IgD-negative memory B cell (primary cell): ENCODE results near the gene TNNC1. TPM values are rescaled to one million over a fixed set of nuclear protein-coding genes. Genes with fewer than 3 reads are reported as not detected.

Experiments
- H3K27ac Mint-ChIP-seq, 3 donors: one replicate each; pipeline ENCODE4 v1.8.0; 2020 to 2022; ENCODE audit warnings: mild to moderate bottlenecking in 3 of 3, mixed read lengths in 3 of 3, moderate library complexity in 1 of 3
- H3K27me3 Mint-ChIP-seq: one replicate; pipeline ENCODE4 v1.8.0; 2021; ENCODE audit warnings: mixed read lengths
- H3K36me3 Mint-ChIP-seq: one replicate; pipeline ENCODE4 v1.8.0; 2020; ENCODE audit warnings: mild to moderate bottlenecking, mixed read lengths
- H3K4me1 Mint-ChIP-seq, 3 donors: one replicate each; pipeline ENCODE4 v1.8.0; 2020 to 2022; ENCODE audit warnings: mixed read lengths in 3 of 3, mild to moderate bottlenecking in 1 of 3
- H3K4me3 Mint-ChIP-seq, 4 donors: one replicate each; pipeline ENCODE4 v1.8.0; 2020 to 2022; ENCODE audit warnings: mild to moderate bottlenecking in 4 of 4, mixed read lengths in 4 of 4, moderate library complexity in 3 of 4
- H3K9me3 Mint-ChIP-seq, 3 donors: one replicate each; pipeline ENCODE4 v1.8.0; 2020 to 2021; ENCODE audit warnings: mixed read lengths in 3 of 3, mild to moderate bottlenecking in 1 of 3
- polyA plus RNA-seq: library from polyadenylated mRNA; unstranded; fragments of 300-500 nt; fragmentation: Illumina TruSeq; gene quantifications from one replicate; pipeline ENCODE4 v1.2.3, GENCODE V29; 2021

TNNC1 gene
- polyA plus RNA-seq, 1 donor from 2014 or later = not detected

- Mint-ChIP-seq H3K4me3 (peak within 1 kb of the TSS; percentile 88 to 98 (median 96)), H3K36me3 (no peaks in the 10 kb centered on the region), H3K4me1 (peaks cover 20 to 31% (median 26%) of the 10 kb centered on the region in 3 donors), H3K9me3 (no peaks in the 10 kb centered on the region), H3K27me3 (peaks cover 2% of the 10 kb centered on the region), H3K27ac (peak within 1 kb of the TSS; percentile 95 to 99 (median 96))
Observed at GRCh38 chr3:52455283-52456168, 1.7 kb upstream of the TNNC1 start, which contains the start of gene NISCH. TSS of gene NISCH (plus strand) at chr3:52455604. CDS start at chr3:52455642, 38 bp downstream.

GRCh38 chr3:52454938-52455282, 1.1 kb upstream of the TNNC1 start:
- Mint-ChIP-seq H3K36me3 (no peaks in the 10 kb centered on the region), H3K9me3 (no peaks in the 10 kb centered on the region), H3K27me3 (peaks cover 2% of the 10 kb centered on the region), H3K27ac (peak overlapping the region; percentile 95 to 99 (median 96)), H3K4me1 (peaks cover 20 to 31% (median 25%) of the 10 kb centered on the region in 3 donors), H3K4me3 (peak overlapping the region; percentile 88 to 98 (median 96))

- Mint-ChIP-seq H3K9me3 (no peaks in the 10 kb centered on the region), H3K27me3 (peaks cover 2% of the 10 kb centered on the region), H3K4me3 (peak overlapping the region; percentile 88 to 98 (median 96)), H3K36me3 (no peaks in the 10 kb centered on the region), H3K27ac (peak overlapping the region; percentile 95 to 99 (median 96)), H3K4me1 (peaks cover 20 to 31% (median 25%) of the 10 kb centered on the region in 3 donors)
Observed at GRCh38 chr3:52454250-52454937, 553 bp upstream of the TNNC1 start.

GRCh38 chr3:52452570-52453221, 1.1 kb downstream of the TNNC1 start:
- H3K27ac Mint-ChIP-seq = peak overlapping the region in 1 of 3 donors; percentile 28
- peaks cover 2% of the 10 kb centered on the region for H3K27me3 Mint-ChIP-seq
- H3K36me3 Mint-ChIP-seq = no peaks in the 10 kb centered on the region
- H3K9me3 Mint-ChIP-seq = no peaks in the 10 kb centered on the region
- peaks cover 17 to 24% (median 19%) of the 10 kb centered on the region in 3 donors for H3K4me1 Mint-ChIP-seq
- no peak overlapping the region for H3K4me3 Mint-ChIP-seq

GRCh38 chr3:52452126-52452525, 1.7 kb downstream of the TNNC1 start:
- Mint-ChIP-seq H3K4me3 (no peak overlapping the region), H3K36me3 (no peaks in the 10 kb centered on the region), H3K9me3 (no peaks in the 10 kb centered on the region), H3K27ac (no peak overlapping the region), H3K27me3 (peaks cover 2% of the 10 kb centered on the region), H3K4me1 (peaks cover 13 to 20% (median 16%) of the 10 kb centered on the region in 3 donors)

- Mint-ChIP-seq H3K27ac (peak overlapping the region in 2 of 3 donors; percentile 35 to 67), H3K4me3 (peak overlapping the region in 1 of 4 donors; percentile 48), H3K4me1 (peaks cover 13 to 19% (median 15%) of the 10 kb centered on the region in 3 donors), H3K36me3 (no peaks in the 10 kb centered on the region), H3K27me3 (peaks cover 2% of the 10 kb centered on the region), H3K9me3 (no peaks in the 10 kb centered on the region)
Observed at GRCh38 chr3:52451237-52452083, 2.4 kb downstream of the TNNC1 start.

- Mint-ChIP-seq H3K27ac (peak overlapping the region in 1 of 3 donors; percentile 67), H3K27me3 (peaks cover 2% of the 10 kb centered on the region), H3K9me3 (no peaks in the 10 kb centered on the region), H3K36me3 (no peaks in the 10 kb centered on the region), H3K4me3 (peak overlapping the region in 1 of 4 donors; percentile 75), H3K4me1 (peaks cover 9 to 14% (median 11%) of the 10 kb centered on the region in 3 donors)
Observed at GRCh38 chr3:52450489-52451236, 3.2 kb downstream of the TNNC1 start.

GRCh38 chr3:52447512-52448355, 6.1 kb downstream of the TNNC1 start:
- Mint-ChIP-seq H3K27ac (peak overlapping the region in 2 of 3 donors; percentile 1 to 47), H3K4me3 (peak overlapping the region in 1 of 4 donors; percentile 52), H3K4me1 (peaks cover 6 to 9% (median 7%) of the 10 kb centered on the region in 3 donors), H3K9me3 (no peaks in the 10 kb centered on the region), H3K36me3 (no peaks in the 10 kb centered on the region), H3K27me3 (peaks cover 2% of the 10 kb centered on the region)

- H3K27ac Mint-ChIP-seq = peak overlapping the region in 2 of 3 donors; percentile 1 to 47
- no peaks in the 10 kb centered on the region for H3K36me3 Mint-ChIP-seq
- no peaks in the 10 kb centered on the region for H3K9me3 Mint-ChIP-seq
- H3K27me3 Mint-ChIP-seq = peaks cover 2% of the 10 kb centered on the region
- H3K4me3 Mint-ChIP-seq = peak overlapping the region in 1 of 4 donors; percentile 52
- peaks cover 6 to 9% (median 7%) of the 10 kb centered on the region in 3 donors for H3K4me1 Mint-ChIP-seq
Observed at GRCh38 chr3:52446631-52447511, 7.0 kb downstream of the TNNC1 start.

GRCh38 chr3:52446042-52446441, 7.8 kb downstream of the TNNC1 start:
- Mint-ChIP-seq H3K36me3 (no peaks in the 10 kb centered on the region), H3K9me3 (no peaks in the 10 kb centered on the region), H3K4me3 (no peak overlapping the region), H3K27ac (no peak overlapping the region), H3K4me1 (peaks cover 6 to 9% (median 7%) of the 10 kb centered on the region in 3 donors), H3K27me3 (no peaks in the 10 kb centered on the region)

- Mint-ChIP-seq H3K27me3 (no peaks in the 10 kb centered on the region), H3K4me3 (peak within 1 kb of the TSS in 1 of 4 donors; percentile 71), H3K27ac (no peak within 1 kb of the TSS), H3K9me3 (no peaks in the 10 kb centered on the region), H3K4me1 (peaks cover 6 to 9% (median 7%) of the 10 kb centered on the region in 3 donors), H3K36me3 (no peaks in the 10 kb centered on the region)
Observed at GRCh38 chr3:52444860-52445793, 8.7 kb downstream of the TNNC1 start, which contains the start of gene SEMA3G. TSS of gene SEMA3G (minus strand) at chr3:52445103. CDS start at chr3:52445027, 76 bp downstream.
